GM19240 (cell line): Measurements from ENCODE around the gene ITPK1.
A peak's percentile ranks its signal among the peaks of the same experiment; 100 is the strongest.

Experiments used
- DNase-seq: peaks from one replicate; pipeline ENCODE4 v3.0.0; 2011; ENCODE audit warnings: low spot score; ENCODE audit not compliant: insufficient read length

The ITPK1 gene

GRCh38 chr14:92953526-92953925 lies 162.2 kb downstream of the ITPK1 start:
- no peak for DNase-seq

DNA sequence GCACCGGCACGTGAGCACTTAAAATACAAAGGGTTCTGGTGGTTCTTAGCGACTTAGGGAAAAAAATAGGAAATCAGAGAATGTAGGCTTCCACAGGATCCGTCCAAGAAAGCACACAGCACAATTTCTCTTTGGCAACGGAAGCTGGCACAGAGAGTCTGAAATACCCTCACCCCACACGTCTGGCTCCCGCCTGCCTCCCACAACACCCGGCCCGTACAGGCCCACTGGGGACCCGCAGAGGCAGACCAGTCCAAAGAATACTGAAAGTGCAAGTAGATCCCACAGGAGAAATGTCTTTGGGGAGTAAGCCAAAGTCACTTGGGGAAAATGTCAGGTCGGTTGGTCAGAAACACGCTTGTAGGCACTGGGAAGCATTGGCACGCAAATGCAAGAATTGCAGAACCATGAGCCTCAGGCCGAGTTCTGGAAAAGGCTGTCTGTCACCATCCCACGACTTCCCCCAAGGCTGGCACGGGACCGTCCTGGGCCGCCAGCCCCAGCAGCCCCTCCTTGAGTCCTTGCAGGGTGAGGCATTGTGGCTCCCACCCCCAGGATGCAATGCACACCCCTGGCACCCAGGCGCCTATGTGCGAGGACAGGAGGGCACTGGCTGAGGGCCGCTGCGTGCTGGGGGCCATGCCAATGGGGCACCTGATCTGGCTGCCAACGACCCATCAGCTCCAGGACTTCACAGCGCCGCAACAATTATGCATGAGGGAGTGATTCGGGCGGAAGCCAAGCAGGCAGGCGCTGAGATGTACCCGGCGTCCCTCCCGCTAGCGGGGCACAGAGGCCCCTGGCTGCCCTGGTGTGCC lies 163.0 kb downstream of the ITPK1 start:
- DNase-seq = no peak

- DNase-seq = peak; percentile 97
Measured at GRCh38 chr14:92951912-92952471, 163.7 kb downstream of the ITPK1 start.

DNA sequence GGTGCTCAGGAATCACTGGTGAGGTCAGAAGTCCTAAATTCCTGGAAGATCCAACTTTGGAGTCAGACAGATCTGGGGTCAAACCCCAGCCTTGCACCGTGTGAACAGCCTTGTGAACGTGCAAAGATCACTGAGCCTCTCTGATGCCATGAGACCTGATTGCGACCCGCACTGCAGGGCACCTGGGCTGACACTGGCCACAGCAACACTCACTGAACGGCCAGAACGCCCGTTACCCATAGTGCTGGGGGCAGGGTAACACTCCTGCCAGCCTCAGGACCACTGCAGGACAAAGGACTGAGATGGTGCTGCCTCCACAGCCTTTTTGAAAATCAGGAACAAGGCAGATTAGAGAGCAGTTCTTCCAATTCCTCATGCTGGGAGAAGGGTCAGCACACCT lies 164.5 kb downstream of the ITPK1 start:
- no peak for DNase-seq

DNA sequence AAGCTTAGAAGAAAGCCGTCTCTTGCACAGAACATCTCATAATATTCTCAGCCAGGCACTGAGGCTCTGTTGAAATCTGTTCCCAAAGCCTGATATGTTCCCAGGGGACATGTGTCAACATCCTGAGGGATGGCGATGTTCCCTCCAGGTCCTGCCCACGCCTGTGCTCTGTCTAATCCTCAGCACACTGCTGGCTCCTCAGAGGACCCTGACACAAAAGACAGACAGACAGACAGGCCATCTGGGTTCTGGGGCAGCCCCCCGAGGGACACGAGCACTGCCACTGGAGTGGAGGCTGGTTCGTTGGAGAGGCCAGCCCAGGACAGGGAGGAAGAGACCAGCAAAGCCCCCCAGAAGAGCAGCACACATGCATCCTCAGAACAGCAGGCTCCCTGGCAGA lies 165.0 kb downstream of the ITPK1 start:
- no peak for DNase-seq

GRCh38 chr14:92950193-92950540 lies 165.6 kb downstream of the ITPK1 start:
- no peak for DNase-seq

DNA sequence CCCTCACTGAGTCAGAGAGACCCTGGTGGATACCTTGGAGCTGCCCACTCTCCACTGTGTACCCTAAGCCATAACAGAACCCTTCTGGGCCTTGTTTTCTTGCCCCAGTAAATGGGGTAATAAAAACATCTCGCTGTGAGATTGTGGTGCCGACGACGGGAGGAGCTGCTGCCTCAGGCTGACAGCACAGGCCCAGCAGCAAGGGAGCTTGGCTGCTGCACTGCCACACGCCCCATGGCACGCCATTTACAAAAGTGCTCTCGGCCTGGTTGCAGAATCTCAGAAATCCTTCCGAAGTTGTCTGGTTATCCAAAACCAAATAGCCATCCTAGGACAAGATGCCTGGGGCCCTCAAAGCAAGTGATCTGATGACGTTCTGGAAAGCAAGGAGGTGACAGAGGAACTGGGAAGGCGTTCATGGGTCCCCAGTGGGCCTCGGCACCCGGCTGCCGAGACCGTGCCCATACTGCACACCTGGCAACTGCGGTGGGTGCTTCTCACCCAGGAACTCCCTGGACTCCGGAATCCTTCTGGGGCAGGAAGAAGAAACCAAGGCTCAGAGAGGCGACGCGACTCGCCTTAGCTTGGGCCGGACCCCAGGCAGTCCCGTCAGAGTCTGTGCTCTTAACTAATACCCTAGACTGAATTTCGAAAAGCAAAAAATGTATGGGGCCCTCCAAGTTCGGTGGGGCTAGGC lies 166.1 kb downstream of the ITPK1 start:
- no peak for DNase-seq

- DNase-seq = no peak
Measured at GRCh38 chr14:92948647-92949046, 167.1 kb downstream of the ITPK1 start.

- no peak for DNase-seq
Measured at GRCh38 chr14:92946847-92947545, 168.7 kb downstream of the ITPK1 start.

GRCh38 chr14:92945959-92946846 lies 169.5 kb downstream of the ITPK1 start:
- DNase-seq = no peak

- no peak for DNase-seq
Measured at GRCh38 chr14:92945544-92945943, 170.2 kb downstream of the ITPK1 start.

- DNase-seq = no peak
Measured at GRCh38 chr14:92944976-92945375, 170.7 kb downstream of the ITPK1 start.

GRCh38 chr14:92943855-92944570 lies 171.7 kb downstream of the ITPK1 start:
- no peak for DNase-seq

- DNase-seq = no peak
Measured at GRCh38 chr14:92942976-92943710, 172.6 kb downstream of the ITPK1 start.

DNA sequence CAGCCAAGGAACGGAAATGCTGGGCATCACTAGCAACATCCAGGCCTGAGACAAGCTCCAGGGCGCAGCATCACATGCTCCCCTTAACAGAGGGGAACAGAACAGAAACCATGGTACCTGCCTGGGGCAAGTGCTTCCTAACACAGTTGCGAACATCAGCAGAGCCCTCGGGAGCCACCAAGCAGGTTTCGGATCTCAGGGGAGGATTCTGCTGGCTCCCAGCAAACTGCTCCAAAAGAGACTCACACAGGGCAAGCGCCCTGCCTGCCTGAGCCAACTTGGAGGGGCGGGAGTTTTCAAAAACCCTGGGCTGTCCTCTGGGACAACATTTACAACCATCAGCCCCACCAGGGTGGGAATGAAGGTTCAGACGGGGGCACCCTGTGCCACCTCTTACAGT lies 173.1 kb downstream of the ITPK1 start:
- no peak for DNase-seq

GRCh38 chr14:92942136-92942535 lies 173.6 kb downstream of the ITPK1 start:
- DNase-seq = no peak

DNA sequence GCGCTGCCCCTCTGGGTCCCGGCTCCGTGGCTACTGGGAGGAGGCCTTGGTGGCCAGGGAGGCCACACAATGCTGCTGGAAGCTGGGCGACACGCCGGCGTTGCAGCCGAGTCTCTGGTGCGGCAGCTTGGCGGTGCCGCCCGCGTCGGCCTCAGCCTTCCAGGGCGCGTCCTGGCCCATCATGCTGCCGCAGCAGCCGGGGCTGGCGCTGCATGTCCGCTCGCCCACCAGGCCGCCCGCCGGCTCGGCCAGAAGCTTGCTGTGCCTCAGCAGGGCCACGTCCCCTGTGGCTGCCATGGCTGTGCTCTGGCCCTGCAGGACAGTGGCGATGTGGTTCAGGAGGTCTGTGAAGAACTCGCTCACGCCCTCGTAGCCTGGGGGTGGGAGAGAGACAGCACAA lies 174.2 kb downstream of the ITPK1 start:
- no peak for DNase-seq

DNA sequence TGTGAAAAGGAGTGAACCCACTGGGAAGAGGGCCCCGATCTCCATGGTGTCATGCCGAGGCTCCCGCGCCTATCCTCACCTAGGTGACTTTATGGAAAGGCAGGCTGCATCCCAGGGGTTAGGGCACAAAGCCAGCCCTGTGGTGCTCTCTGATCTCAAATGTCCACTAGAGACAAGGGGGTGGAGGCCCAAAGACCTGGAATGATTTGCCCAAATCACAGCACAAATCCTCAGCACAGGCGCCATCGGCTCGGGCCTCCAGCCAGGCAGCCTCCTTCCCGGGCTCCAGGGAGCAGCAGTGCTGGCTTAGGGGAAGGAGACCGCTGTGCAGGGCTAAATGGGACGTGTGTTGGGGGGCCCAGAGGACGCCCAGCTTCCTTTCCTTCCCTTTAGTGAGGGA lies 175.2 kb downstream of the ITPK1 start:
- DNase-seq = no peak

- no peak for DNase-seq
Measured at GRCh38 chr14:92939699-92940098, 176.0 kb downstream of the ITPK1 start.
